ACHN (cell line): ENCODE results near the gene ACSBG1.

Experiments
- DNase-seq: peaks from one replicate; pipeline ENCODE4 v3.0.0-alpha.2; 2015
- in situ Hi-C: cut with HindIII; loops from 2 replicates; pipeline ENCODE4 v1.10.0; 2017; ENCODE audit warnings: low sequenced_read_pairs, low pct_ligation_motif_present, low pct_unique_long_range_greater_than_20kb

Gene ACSBG1, protein sequence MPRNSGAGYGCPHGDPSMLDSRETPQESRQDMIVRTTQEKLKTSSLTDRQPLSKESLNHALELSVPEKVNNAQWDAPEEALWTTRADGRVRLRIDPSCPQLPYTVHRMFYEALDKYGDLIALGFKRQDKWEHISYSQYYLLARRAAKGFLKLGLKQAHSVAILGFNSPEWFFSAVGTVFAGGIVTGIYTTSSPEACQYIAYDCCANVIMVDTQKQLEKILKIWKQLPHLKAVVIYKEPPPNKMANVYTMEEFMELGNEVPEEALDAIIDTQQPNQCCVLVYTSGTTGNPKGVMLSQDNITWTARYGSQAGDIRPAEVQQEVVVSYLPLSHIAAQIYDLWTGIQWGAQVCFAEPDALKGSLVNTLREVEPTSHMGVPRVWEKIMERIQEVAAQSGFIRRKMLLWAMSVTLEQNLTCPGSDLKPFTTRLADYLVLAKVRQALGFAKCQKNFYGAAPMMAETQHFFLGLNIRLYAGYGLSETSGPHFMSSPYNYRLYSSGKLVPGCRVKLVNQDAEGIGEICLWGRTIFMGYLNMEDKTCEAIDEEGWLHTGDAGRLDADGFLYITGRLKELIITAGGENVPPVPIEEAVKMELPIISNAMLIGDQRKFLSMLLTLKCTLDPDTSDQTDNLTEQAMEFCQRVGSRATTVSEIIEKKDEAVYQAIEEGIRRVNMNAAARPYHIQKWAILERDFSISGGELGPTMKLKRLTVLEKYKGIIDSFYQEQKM

DNA sequence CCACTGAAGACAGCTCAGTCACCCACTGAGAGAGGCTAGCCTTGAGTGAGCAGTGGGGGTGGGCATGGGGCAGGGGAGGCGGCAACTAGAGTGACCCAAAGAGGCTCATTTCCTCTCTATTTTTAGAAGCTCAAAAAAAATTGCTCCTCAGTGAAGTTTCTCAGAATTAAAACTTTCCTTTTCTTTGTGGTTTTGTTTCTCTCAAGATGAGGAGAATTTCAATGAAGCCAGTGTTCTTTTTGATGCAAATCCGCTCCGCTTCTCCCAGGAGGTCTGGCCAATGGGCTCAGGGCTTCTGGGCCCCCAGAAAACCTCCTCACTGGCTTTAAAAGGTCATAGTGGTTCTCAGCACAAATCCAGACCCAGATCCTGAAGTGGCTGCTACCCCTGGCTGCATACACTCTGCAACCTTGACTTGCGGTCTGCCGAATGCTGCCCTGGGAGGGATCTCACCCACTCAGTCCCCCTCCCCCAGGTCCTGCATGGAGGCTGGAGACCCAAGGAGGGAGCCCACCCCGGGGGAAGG lies at the start of gene ACSBG1:
Gene ACSBG1, minus strand, starts transcription at position 51 of the 526 bp plus-strand sequence. CDS start 64 bp downstream, outside the sequence.
- no peak for DNase-seq

DNA sequence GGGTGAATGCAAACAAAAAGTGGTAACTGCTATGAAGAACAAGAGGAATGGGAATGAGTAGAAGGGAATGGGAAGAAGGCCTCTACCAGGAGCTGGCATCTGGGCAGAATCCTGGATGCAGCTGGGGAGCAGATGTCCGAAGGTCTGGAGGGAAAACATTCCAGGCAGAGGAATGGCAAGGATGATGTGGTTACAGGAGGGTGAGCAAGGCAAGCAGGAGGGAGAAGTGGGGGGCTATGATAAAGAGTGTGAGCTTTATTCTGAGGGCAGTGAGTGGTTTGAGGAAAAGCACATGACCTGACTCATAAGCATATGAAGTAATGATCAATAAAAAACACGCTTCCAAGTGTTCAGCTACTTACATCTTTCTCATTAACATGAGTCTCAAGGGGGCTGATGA lies 48.0 kb upstream of the ACSBG1 start:
- in situ Hi-C loops: no loop called here
- DNase-seq: no peak

More for the DNA sequence above, at the start of gene ACSBG1:
- in situ Hi-C loops: no loop called here

- in situ Hi-C loops: no loop called here
- DNase-seq: no peak
Observed at GRCh38 chr15:78280319-78281072, 46.1 kb upstream of the ACSBG1 start.

DNA sequence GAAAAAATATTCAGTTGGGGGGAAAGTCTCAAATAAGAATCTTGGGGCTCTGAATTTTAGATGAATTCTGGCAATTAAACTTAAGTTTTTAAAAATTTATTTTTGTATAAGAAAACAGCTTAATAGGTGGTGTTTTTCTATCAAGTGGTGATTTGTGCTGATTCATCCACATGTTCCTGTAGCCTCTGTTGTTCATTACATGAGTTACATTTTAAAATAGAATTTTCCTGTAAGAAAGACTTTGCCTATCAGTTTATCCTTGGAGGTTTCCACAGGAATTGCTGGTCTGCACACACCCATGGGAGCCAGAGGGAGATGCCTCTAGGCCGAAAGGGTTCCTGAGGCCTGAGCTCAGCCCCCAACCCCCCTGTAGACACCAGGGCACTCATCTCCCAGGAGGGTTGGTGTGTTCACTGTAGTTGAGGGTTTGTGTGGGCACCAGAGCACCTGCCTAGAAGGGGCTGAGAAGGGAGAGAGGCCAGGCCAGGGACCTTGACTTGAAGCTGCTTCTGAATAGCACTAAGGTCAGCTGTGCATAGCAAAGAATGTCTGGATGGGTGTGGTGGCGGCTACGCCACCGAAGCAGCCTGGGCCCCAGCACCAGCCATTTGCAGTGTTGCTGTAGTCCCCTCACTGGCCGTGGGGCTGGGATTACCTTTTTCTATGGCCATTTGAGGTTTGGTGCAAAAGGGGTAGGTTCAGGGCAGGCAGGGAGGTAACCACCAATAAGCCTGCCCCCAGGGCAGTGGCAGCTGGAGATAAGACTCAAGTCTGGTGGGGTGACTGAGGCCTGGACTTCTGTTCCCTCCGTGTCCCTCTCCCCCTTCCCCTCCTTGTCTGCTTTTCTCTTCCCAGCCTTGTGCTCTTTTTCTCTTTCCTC lies 41.9 kb upstream of the ACSBG1 start:
- no peak for DNase-seq
- in situ Hi-C loops: no loop called here

DNA sequence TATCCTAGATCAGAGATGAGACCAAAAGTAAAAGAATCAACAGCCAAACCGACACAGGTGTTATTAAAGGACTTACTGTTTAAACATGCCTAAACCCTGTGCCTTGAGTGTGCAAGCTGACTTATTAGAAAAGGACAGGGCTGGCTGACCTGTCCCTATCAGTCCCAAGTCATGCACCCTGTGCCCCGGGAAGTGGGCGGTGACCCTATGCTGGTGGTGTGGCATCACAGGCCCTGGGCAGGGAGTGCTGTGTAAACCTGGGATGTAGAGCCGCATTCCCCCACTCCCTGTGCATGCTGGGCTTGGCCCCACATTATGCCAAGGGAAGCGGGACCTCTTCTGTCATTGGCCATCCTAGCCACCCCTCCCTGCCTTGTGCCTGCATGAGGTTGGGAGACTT lies 40.6 kb upstream of the ACSBG1 start:
- DNase-seq: no peak
- in situ Hi-C loops: loop anchor here (25.0 kb wide), 1 partner anchor 138 kb away; the partner anchor contains the start of genes CIB2 and IDH3A

GRCh38 chr15:78272776-78273175 lies 38.4 kb upstream of the ACSBG1 start:
- DNase-seq: no peak
- in situ Hi-C loops: loop anchor here (25.0 kb wide), 1 partner anchor 135 kb away; the partner anchor contains the start of genes CIB2 and IDH3A

DNA sequence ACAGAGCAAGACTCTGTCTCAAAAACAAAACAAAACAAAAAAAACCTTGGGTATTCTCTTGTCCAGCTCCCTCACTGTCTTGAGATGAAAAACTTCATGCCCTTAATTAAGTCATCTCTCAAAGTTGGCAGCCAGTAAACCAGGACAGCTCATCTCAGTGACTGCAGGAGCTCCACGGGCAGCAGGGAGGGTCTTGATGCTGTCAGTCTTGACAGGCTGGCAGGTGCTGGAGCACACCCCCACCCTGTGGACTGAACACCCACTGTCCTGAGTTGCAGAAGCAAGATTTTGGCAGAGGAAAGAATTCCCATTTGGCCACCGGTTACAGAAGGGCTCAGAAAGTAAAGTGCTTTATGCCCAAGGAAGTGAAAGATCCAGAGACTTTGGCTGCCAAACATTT lies 38.0 kb upstream of the ACSBG1 start:
- in situ Hi-C loops: loop anchor here (25.0 kb wide), 1 partner anchor 135 kb away; the partner anchor contains the start of genes CIB2 and IDH3A
- no peak for DNase-seq

GRCh38 chr15:78266806-78267205 lies 32.4 kb upstream of the ACSBG1 start:
- in situ Hi-C loops: loop anchor here (25.0 kb wide), 1 partner anchor 130 kb away; the partner anchor contains the start of genes CIB2 and IDH3A
- DNase-seq: no peak

GRCh38 chr15:78266229-78266628 lies 31.9 kb upstream of the ACSBG1 start:
- in situ Hi-C loops: loop anchor here (25.0 kb wide), 1 partner anchor 129 kb away; the partner anchor contains the start of genes CIB2 and IDH3A
- DNase-seq: no peak

- DNase-seq: no peak
- in situ Hi-C loops: loop anchor here (25.0 kb wide), 1 partner anchor 128 kb away; the partner anchor contains the start of genes CIB2 and IDH3A
Observed at GRCh38 chr15:78265752-78266224, 31.4 kb upstream of the ACSBG1 start.

DNA sequence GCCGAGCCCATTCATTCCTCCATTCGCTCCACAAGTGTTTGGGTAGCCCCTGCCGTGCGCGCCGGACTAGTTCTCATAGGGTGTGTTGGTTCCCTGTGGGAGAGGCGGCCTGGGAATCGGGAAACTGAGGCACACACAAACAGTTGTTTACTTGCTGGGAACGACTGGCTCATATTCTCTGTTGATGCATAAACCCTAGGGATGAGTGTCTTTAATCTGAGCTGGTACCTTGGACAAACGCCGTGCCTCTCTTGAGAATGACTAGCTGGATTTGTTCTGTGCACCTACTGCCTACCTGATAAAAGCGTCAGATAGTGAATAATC lies 30.7 kb upstream of the ACSBG1 start:
- in situ Hi-C loops: loop anchor here (25.0 kb wide), 1 partner anchor 128 kb away; the partner anchor contains the start of genes CIB2 and IDH3A
- DNase-seq: no peak

DNA sequence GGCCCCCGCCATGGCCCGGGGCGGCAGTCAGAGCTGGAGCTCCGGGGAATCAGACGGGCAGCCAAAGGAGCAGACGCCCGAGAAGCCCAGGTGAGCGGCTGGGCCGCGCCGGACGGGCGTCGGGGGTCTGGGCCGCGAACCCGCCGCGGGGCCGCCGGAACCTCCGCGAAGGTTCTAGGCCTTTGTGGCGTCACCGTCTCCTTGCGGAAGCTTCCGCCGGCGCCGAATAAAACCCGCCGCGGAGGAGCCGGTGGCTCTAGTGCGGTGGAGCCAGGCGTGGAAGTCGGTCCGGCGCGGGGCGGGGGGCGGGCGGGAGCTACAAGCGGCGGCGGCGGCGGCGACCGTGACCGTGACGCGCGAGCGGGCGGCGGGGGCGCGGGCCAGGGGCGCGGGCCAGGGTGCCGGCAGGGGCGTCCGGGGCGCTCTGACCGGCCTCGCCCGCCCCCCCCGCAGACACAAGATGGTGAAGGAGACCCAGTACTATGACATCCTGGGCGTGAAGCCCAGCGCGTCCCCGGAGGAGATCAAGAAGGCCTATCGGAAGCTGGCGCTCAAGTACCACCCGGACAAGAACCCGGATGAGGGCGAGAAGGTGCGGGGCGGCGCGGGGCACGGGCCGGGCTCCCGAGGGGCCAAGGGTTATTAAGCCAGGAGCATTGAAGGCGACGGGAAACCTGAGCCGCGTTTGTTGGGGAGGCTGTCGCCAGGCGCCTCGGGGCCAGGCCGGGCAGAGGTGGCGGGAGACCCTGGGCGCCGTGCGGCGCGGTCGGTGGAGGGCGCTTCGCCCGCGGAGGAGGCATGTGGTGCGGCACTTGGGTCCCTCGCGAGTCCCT lies 30.2 kb upstream of the ACSBG1 start, which contains the start of gene DNAJA4:
Gene DNAJA4, plus strand, starts transcription at position 259 of the 833 bp plus-strand sequence. Its CDS starts 202 bp downstream, at position 461.
- peak; percentile 27 for DNase-seq
- in situ Hi-C loops: loop anchor here (25.0 kb wide), 1 partner anchor 127 kb away; the partner anchor contains the start of genes CIB2 and IDH3A

GRCh38 chr15:78263907-78264303 lies 29.5 kb upstream of the ACSBG1 start:
- DNase-seq: no peak

DNA sequence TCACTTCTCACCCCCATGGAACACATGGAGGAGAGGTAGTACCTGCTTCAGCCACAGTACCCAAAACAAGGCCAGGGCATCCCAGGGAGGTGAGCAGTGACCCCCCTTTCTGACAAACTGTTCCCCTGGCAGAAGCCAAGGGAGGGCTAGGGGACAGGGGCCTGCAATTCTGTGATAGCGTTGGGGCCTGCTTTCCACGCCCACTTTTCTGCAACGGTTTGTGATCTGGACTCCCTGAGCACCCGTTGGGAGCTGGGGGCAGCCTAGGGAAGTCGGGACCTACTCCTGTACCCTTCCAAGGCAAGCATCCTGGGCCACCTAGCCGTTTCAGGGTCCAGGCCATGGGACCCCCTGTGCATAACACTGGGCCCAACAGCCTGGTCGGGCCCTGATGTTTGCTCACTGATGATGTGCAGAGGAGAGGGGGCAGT lies 29.0 kb upstream of the ACSBG1 start:
- DNase-seq: no peak
- in situ Hi-C loops: loop anchor here (25.0 kb wide), 1 partner anchor 126 kb away; the partner anchor contains the start of genes CIB2 and IDH3A

More at GRCh38 chr15:78263907-78264303, 29.5 kb upstream of the ACSBG1 start:
- in situ Hi-C loops: loop anchor here (25.0 kb wide), 1 partner anchor 127 kb away; the partner anchor contains the start of genes CIB2 and IDH3A

DNA sequence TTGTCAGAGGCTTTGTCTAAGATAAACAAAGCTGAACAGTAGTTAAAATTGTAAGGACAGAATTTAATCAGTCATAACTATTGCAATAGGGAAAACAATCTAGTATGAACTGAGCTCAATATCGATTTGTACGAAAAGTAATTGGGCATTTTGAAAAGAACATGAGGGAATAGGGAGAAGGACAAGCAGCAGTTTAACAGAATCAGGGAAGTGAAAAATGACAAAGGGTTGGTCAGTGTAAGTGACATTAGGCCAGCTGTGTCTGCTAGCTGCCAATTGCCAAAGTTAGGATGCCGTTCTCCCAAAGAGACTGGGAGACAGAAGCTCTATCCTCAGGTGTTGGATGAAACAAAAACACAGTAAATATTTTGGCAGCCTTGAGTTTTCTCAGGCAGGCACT lies 26.7 kb upstream of the ACSBG1 start:
- in situ Hi-C loops: loop anchor here (25.0 kb wide), 1 partner anchor 124 kb away; the partner anchor contains the start of genes CIB2 and IDH3A
- no peak for DNase-seq

GRCh38 chr15:78260489-78260888 lies 26.1 kb upstream of the ACSBG1 start:
- in situ Hi-C loops: loop anchor here (25.0 kb wide), 1 partner anchor 123 kb away; the partner anchor contains the start of genes CIB2 and IDH3A
- no peak for DNase-seq
